Measurements from ENCODE around the gene FYB1.

DNA sequence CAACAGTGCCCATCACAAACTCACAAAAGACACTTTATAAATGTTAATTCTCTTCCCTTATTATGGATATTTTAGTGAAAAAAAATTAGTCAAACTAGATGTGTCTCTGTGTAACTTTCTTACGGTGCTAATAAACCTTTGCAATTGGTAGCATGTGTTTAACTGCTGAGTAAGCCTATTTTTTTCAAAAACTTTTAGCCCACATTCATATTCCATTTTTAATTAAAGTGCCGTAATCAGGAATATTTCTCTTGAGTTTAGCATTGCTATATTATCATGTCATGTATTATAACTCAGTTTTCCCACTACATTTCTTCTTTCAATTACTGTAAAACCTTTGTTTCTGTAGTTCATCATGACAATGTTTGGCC is 51.4 kb downstream of the FYB1 start:
- TF ChIP-seq EZH2 (IDR thresholded peaks at IDR 0.05) (no peak), ZFX (IDR thresholded peaks at IDR 0.05) (no peak), RAD21 (IDR thresholded peaks at IDR 0.05; ENCODE audit: low read depth) (no peak), POLR2AphosphoS5 (IDR thresholded peaks at IDR 0.05; ENCODE audit: low read depth, low read length) (no peak), POLR2A (IDR thresholded peaks at IDR 0.05; ENCODE audit: borderline replicate concordance, extremely low read depth, insufficient read depth, insufficient read length) (no peak), SP1 (IDR thresholded peaks at IDR 0.05; ENCODE audit: low read depth) (no peak), CEBPB (IDR thresholded peaks at IDR 0.05; ENCODE audit: low read depth) (no peak), EGR1 (IDR thresholded peaks at IDR 0.05; ENCODE audit: low read depth) (no peak), YY1 (IDR thresholded peaks at IDR 0.05; ENCODE audit: extremely low read depth, insufficient replicate concordance, low read depth, low read length) (no peak), ZNF274 (IDR thresholded peaks at IDR 0.05; ENCODE audit: low read depth, low read length) (no peak)
- TF ChIP-seq, protein P1, sequence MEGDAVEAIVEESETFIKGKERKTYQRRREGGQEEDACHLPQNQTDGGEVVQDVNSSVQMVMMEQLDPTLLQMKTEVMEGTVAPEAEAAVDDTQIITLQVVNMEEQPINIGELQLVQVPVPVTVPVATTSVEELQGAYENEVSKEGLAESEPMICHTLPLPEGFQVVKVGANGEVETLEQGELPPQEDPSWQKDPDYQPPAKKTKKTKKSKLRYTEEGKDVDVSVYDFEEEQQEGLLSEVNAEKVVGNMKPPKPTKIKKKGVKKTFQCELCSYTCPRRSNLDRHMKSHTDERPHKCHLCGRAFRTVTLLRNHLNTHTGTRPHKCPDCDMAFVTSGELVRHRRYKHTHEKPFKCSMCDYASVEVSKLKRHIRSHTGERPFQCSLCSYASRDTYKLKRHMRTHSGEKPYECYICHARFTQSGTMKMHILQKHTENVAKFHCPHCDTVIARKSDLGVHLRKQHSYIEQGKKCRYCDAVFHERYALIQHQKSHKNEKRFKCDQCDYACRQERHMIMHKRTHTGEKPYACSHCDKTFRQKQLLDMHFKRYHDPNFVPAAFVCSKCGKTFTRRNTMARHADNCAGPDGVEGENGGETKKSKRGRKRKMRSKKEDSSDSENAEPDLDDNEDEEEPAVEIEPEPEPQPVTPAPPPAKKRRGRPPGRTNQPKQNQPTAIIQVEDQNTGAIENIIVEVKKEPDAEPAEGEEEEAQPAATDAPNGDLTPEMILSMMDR (IDR thresholded peaks at IDR 0.05 in 2 of 3, conservative IDR thresholded peaks at IDR 0.05 in 1 of 3; ENCODE audit: borderline replicate concordance in 1 of 3, insufficient read depth in 1 of 3, low read depth in 2 of 3, low read length in 2 of 3), result no peak
- TF ChIP-seq, protein P2, sequence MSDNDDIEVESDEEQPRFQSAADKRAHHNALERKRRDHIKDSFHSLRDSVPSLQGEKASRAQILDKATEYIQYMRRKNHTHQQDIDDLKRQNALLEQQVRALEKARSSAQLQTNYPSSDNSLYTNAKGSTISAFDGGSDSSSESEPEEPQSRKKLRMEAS (IDR thresholded peaks at IDR 0.05), result no peak
- TF ChIP-seq, protein P3, sequence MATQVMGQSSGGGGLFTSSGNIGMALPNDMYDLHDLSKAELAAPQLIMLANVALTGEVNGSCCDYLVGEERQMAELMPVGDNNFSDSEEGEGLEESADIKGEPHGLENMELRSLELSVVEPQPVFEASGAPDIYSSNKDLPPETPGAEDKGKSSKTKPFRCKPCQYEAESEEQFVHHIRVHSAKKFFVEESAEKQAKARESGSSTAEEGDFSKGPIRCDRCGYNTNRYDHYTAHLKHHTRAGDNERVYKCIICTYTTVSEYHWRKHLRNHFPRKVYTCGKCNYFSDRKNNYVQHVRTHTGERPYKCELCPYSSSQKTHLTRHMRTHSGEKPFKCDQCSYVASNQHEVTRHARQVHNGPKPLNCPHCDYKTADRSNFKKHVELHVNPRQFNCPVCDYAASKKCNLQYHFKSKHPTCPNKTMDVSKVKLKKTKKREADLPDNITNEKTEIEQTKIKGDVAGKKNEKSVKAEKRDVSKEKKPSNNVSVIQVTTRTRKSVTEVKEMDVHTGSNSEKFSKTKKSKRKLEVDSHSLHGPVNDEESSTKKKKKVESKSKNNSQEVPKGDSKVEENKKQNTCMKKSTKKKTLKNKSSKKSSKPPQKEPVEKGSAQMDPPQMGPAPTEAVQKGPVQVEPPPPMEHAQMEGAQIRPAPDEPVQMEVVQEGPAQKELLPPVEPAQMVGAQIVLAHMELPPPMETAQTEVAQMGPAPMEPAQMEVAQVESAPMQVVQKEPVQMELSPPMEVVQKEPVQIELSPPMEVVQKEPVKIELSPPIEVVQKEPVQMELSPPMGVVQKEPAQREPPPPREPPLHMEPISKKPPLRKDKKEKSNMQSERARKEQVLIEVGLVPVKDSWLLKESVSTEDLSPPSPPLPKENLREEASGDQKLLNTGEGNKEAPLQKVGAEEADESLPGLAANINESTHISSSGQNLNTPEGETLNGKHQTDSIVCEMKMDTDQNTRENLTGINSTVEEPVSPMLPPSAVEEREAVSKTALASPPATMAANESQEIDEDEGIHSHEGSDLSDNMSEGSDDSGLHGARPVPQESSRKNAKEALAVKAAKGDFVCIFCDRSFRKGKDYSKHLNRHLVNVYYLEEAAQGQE (IDR thresholded peaks at IDR 0.05; ENCODE audit: low read depth), result no peak

Measured in HCT116 (cell line).